SKM-1 treated with dmso at 0.1 percent for 144 hours (cell line): Measurements from ENCODE around the gene AHDC1.
"Not testable (repeated sequence)": the region's sequence is repeated elsewhere in the genome, so short reads cannot be mapped to it uniquely, and the experiment has no call there.

Experiments
- DNase-seq: peaks from one replicate; lab custom pipeline; 2025; ENCODE audit not compliant: unreplicated experiment; lab: John Stamatoyannopoulos, UW

The AHDC1 gene

GRCh38 chr1:27634177-27634984, 30.4 kb upstream of the AHDC1 start:
- DNase-seq = no peak

DNA sequence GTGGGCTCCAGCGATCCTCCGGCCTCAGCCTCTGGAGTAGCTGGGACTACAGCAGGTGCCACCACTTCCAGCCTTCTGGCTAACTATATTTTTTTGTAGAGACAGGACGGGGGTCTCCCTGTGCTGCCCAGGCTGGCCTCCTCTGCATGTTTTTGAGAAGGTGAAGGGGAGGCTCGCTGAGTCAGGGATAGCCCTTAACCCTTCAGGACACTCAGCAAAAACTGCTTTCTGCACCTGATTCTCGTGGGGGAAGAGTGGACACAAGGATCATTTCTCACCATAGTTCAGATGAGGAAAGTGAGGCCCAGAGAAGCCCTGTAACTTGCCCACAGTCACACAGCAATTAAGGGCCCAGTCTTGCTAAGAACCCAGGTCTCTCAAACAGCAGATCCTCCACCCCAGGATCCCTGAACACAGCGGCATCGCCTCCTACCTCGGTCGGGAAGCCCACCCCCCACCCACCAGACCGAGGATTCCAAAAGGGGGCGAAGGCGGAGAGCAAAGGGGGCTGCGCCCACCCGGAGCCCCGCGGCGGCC, 29.8 kb upstream of the AHDC1 start:
- DNase-seq = no peak

GRCh38 chr1:27633298-27633610, 29.3 kb upstream of the AHDC1 start:
- no peak for DNase-seq

- DNase-seq = peak; percentile 51
These were observed 28.7 kb upstream of the AHDC1 start for GRCh38 chr1:27632387-27633297.

- DNase-seq = no peak
These were observed 27.0 kb upstream of the AHDC1 start for GRCh38 chr1:27630859-27631491.

- DNase-seq = no peak
These were observed 24.8 kb upstream of the AHDC1 start for GRCh38 chr1:27628712-27629111.

DNA sequence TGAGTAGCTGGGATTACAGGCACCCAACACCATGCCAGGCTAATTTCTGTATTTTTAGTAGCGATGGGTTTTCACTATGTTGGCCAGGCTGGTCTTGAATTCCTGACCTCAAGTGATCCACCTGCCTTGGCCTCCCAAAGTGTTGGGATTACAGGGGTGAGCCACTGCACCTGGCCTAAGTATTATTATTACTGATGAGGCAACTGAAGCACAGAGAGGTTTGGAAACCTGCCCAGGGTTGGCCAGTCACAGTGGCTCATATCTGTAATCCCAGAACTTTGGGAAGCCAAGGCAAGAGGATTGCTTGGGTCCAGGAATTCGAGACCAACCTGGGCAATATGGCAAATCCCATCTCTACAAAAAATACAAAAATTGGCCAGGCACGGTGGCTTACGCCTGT, 23.8 kb upstream of the AHDC1 start:
- not testable (repeated sequence) for DNase-seq

DNA sequence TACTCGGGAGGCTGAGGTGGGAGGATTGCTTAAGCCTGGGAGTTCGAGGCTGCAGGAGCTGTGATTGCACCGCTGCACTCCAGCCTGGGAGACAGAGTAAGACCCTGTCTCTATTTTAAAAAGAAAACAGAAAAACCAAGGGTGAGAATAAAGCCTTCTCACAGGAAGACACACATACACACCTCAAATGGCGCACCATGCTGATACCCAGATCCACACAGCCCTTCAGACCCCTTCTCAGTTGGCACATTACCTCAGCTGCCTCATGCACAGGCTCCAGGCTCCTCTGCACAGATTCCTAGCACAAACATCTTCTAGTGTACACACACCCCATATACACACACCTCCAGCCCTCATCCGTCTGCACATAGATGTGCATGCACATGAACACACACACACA, 23.1 kb upstream of the AHDC1 start:
- no peak for DNase-seq

GRCh38 chr1:27626031-27626935, 22.3 kb upstream of the AHDC1 start:
- DNase-seq = peak; percentile 98

DNA sequence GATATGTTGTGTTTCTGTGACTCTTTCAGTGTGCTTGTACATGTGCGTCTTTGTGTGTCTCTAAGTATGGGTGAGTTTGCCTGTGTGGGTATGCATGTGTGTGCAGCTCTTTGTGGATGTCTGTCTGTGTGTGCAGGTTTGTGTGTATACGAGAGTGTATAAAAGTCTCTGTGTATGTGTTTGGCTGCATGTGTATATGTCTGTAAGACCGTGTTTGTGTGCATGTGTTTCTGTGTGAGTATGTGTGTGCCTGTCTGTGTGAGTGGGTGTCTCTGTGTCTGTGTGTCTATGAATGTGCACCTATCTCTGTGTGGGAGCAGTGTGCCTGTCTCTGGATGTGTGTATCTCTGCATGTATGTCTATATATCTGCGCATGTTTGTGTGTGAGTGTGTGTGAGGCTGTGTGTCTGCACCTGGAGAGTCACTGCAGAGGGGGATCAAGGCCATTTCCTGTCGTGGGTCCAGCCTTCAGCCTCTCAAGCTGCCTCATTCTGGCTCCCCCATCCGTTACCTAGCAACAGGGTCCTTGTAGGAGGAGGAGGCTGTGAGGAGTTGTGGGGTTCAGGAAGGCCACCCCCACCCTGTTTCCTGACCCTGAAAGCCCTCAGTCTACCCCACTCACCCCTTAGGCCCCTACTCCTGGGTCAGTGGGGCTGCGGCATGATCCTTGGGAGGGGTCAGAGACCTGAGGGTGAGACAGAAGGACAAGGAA, 20.7 kb upstream of the AHDC1 start:
- no peak for DNase-seq

- no peak for DNase-seq
These were observed 19.6 kb upstream of the AHDC1 start for GRCh38 chr1:27623327-27624212.

GRCh38 chr1:27622828-27623227, 18.9 kb upstream of the AHDC1 start:
- no peak for DNase-seq

- DNase-seq = peak; percentile 65
These were observed 17.3 kb upstream of the AHDC1 start for GRCh38 chr1:27621051-27621920.

- not testable (repeated sequence) for DNase-seq
These were observed 16.0 kb upstream of the AHDC1 start for GRCh38 chr1:27619782-27620438.

DNA sequence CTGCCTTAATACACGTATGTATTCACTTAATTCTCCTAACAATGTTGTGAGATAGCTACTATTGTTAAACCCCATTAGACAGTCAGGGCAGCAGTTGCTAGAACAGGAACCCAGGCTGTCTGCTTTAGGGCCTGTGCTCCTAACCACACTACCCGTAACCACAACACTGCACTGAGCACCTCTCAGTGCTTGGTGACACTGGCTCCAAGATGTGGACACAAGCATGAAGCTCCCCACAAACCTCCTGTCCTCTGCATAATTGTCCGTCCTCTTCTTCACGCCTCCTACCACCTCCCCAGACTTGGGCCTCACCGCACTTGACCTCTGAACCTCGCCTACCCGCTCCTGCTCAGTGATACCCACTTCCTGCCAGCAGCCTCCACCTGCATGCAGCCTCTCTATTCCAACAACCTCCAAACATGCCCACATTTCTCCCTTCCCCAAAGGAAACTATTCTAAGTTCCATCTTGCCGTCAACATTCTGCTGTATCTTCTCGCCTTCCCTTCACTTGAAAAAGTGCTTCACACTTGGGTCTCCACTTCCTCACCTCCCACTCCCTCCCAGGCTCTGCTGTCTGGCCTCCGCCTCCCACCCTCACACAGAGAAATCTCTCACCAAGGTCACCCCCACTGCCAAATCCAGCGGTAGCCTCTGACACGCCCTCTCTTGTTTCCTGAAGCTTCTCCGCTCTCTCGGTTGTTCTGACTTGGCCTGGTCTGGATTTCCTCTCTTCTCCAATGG, 14.6 kb upstream of the AHDC1 start:
- peak; percentile 91 for DNase-seq

DNA sequence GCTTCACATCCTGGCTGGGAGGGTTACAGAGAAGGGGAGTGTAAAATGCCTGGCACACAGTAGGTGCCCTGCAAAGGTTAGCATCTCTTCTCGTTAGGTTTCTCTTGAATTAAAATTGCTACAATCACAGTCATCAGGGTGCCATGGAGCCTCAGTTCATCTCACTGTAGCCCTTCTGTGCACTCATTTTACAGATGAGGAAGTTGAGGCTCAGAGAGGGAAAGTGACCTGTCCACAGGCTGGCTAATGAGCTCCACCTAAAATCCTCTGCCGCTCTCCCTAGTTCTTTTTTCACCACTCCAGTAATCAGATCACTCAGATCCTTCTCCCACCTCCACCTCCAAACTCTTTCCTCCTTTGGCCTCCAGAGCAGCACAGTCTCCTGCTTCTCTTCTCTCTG, 13.5 kb upstream of the AHDC1 start:
- DNase-seq = no peak

GRCh38 chr1:27616441-27616840, 12.5 kb upstream of the AHDC1 start:
- no peak for DNase-seq
